ENCODE measurements around the gene XDH.

- no peak for TF ChIP-seq CTCF (IDR thresholded peaks at IDR 0.05)
- no peak for TF ChIP-seq POLR2AphosphoS5 (IDR thresholded peaks at IDR 0.05)
- TF ChIP-seq POLR2A (IDR thresholded peaks at IDR 0.05) = no peak
- TF ChIP-seq EP300 (IDR thresholded peaks at IDR 0.05; ENCODE audit: low read depth) = no peak
These were observed 30.2 kb downstream of the XDH start for GRCh38 chr2:31384351-31384750.
